ENCODE results near the gene EFL1.
"Not testable (repeated sequence)": the region's sequence is repeated elsewhere in the genome, so short reads cannot be mapped to it uniquely, and the experiment has no call there.

EFL1 gene

DNA sequence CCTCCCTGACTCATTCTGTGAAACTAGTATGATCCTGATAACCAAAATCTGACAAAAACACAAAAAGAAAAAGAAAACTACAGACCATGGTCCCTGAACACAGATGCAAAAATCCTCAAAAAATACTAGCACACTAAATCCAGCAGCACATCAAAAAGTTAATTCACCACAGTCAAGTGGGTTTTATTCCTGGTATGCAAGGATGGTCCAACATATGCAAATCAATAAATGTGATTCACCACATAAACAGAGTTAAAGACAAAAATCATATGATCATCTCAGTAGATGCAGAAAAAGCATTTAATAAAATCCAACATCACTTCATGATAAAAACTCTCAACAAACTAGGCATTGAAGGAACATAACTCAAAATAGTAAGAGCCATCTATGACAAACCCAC lies 12.9 kb upstream of the EFL1 start:
- no peak for DNase-seq (ENCODE audit: low read depth)

DNA sequence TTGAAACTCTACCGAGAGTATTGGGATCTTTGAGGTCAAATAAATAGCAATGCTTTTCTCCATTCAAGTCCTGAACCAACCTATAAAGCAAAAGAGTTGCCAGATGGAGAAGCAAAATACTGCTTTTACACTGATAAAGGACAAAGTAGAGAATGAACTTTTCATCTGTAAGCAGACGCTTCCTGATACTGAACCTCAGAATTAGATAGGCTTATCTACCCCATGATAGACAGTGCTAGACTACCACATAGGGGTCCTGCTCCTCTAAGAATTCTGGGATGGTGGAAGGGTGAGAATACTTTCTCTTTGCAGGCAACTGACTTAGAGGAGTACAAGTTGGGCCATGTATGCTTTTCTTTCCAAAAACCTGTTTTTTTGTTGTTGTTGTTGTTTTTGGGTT lies 9.6 kb upstream of the EFL1 start:
- DNase-seq (ENCODE audit: low read depth): no peak

DNA sequence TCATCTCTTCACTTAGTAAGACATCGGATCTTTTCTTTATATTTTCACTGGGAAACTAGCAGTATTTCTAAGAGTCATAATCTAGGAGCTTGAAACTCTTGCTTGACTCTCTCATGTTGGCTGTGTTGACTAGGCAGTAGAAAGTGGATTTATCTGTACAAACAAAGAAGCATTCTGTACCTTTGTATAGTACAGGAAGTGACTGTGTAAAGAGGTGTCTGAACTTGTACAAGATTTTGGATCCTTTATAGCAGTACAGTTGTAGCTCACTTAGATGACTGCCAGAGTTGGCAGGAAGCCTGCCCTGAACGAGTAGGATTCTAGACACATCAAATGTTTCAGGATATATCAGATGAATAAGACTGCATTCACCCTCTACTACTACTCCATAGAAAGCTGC lies 5.9 kb upstream of the EFL1 start:
- DNase-seq (ENCODE audit: low read depth): not testable (repeated sequence)

- DNase-seq (ENCODE audit: low read depth): not testable (repeated sequence)
These were observed 4.6 kb upstream of the EFL1 start for GRCh38 chr15:82267137-82267536.

DNA sequence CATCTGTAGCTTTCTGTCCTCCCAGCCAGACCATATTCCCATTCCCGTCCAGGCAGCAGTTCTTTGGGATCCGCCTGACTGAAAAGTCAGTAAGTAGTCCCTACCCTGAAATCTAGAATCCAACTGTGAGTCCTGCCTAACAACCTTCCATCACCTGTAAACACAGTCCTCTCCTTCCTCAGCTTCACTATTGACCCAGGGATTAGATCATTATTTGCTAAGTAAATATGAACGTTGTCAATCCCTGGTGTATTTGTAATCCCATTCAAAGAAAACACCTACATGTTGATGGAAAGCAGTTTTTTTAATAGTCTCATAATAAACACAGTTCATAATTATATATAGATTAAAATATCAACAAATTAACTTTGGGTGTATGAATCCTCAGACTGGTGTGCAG lies 816 bp upstream of the EFL1 start:
- DNase-seq (ENCODE audit: low read depth): no peak

- not testable (repeated sequence) for DNase-seq (ENCODE audit: low read depth)
These were observed 740 bp downstream of the EFL1 start for GRCh38 chr15:82261566-82262421.

GRCh38 chr15:82248261-82248660 lies 14.3 kb downstream of the EFL1 start:
- not testable (repeated sequence) for DNase-seq (ENCODE audit: low read depth)

DNA sequence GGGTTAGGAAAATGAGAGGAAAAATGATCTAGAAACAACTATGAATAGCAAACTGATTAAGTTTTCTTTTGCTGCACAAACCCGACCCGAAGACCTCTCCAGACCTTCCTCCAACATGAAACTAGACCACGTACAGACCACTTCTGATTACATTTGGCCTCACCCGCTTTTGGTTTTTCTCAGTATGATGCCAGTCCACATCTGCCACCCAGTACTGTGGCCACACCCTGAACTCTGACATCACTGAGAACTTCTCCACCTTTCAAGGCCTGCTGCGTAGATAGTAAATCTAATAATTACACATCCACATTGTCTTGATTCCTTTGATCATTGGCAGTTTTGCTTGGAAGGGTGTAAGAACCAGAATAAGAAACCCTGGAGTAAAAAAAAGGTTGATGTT lies 16.6 kb downstream of the EFL1 start:
- not testable (repeated sequence) for DNase-seq (ENCODE audit: low read depth)

DNA sequence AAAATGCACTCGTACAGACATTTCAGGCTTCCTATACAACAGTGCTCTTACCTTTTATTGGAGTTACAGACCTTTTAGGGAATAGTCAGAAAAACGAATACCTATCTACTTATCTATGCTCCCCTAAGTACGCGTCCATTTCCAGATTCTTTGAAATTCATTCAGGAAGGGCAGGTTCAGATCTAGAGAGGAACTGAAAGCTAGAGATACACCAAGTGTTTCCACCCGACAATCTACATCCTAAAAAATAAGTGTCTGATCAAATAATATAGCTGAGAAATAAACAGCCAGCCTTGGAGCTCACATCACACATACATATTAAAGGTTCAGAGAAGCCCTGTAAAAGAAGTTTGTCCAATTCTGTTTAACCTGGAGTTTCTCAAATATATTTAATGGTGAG lies 18.9 kb downstream of the EFL1 start:
- not testable (repeated sequence) for DNase-seq (ENCODE audit: low read depth)

GRCh38 chr15:82241836-82242499 lies 20.6 kb downstream of the EFL1 start:
- not testable (repeated sequence) for DNase-seq (ENCODE audit: low read depth)

DNA sequence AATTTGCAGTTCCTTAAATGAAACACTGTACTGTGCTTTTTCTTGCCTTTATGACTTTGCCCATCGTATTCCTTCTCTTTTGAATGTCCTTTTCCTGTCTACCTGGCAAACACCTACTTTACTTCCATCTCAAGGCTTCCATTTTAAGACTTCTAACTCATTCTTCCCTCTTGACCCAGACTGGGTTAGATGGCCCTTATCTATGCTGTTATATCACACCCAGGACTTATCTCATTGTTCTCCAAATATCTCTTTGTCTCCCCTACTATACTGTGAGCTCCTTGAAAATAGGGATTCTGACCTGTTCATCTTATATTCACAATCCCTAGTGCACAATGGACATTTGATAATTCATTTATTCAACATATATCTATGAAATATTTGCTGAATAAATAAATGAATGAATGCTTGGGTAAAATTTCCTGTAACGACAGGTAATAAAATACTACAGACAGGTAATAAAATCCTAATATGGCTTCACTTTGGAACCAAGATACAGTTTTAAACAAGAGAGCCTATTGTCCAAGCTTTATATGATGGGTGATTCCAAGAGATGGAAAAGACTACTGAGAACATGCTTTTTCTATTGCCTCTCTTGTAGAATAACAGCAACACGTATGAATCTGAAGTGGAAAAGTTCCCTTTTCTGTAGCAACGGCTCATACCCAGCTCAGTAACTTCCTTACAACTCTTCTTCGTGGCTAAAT lies 22.7 kb downstream of the EFL1 start:
- no peak for DNase-seq (ENCODE audit: low read depth)

- DNase-seq (ENCODE audit: low read depth): not testable (repeated sequence)
These were observed 24.5 kb downstream of the EFL1 start for GRCh38 chr15:82237944-82238534.

DNA sequence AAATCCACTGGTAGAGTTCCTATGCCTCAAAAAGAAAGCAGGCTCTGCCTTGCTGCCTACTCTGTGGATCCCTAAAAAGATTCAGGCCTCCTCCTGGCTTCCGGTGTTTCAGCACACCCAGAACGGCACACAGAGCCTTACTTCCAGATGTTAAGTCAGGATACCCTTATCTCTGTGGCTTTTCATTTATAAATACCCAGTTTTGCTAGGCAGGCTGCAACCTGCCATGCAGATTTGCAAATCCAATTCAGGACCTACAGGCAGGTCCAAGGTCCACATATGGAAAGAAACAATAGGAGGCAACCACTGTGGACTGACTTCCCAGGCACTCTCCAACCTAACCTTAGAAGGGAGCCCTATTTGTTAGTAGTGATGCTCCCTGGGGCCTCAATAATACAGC lies 30.7 kb downstream of the EFL1 start:
- no peak for DNase-seq (ENCODE audit: low read depth)

GRCh38 chr15:82231233-82231632 lies 31.3 kb downstream of the EFL1 start:
- no peak for DNase-seq (ENCODE audit: low read depth)

- DNase-seq (ENCODE audit: low read depth): no peak
These were observed 33.8 kb downstream of the EFL1 start for GRCh38 chr15:82228750-82229149.

- DNase-seq (ENCODE audit: low read depth): not testable (repeated sequence)
These were observed 41.0 kb downstream of the EFL1 start for GRCh38 chr15:82221535-82221934.

- not testable (repeated sequence) for DNase-seq (ENCODE audit: low read depth)
These were observed 46.4 kb downstream of the EFL1 start for GRCh38 chr15:82216092-82216491.

- not testable (repeated sequence) for DNase-seq (ENCODE audit: low read depth)
These were observed 50.3 kb downstream of the EFL1 start for GRCh38 chr15:82212201-82212600.

- DNase-seq (ENCODE audit: low read depth): not testable (repeated sequence)
These were observed 52.4 kb downstream of the EFL1 start for GRCh38 chr15:82210066-82210597.

DNA sequence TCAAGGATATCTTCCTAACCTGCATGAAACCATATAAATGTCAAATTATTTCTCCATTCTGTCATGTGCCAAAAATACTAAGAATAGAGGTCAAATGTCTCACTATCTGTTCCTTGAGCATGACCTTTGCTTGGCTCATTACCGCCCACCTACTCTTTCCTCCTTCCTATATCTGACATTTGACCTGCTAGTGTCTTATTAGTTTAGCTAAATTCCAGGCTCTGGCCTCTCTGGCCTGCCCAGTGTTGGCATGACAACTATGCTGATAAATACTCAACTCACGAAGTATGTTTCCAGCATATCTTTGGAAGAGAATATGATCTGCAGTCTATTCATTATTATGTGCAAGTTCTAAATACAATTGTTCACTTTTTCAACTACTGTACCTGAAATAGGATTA lies 58.0 kb downstream of the EFL1 start:
- DNase-seq (ENCODE audit: low read depth): not testable (repeated sequence)

GRCh38 chr15:82197733-82198594 lies 64.6 kb downstream of the EFL1 start:
- peak; percentile 8 for DNase-seq (ENCODE audit: low read depth)
